Measurements from ENCODE around the gene MMS19. TPM values are rescaled to one million over a fixed set of nuclear protein-coding genes. Genes with fewer than 3 reads are reported as not detected.

Gene MMS19
- total RNA-seq, 3 donors from 2014 or later = 45.7 to 48.5 (median 47.0) TPM

- DNase-seq = no peak
- ATAC-seq = no peak
- Histone ChIP-seq H3K36me3 (ENCODE audit: low read depth) (no peaks in the 10 kb centered on the region), H3K4me1 (ENCODE audit: low read depth) (peaks cover 13% of the 10 kb centered on the region), H3K4me3 (no peak overlapping the region), H3K9me3 (no peaks in the 10 kb centered on the region)
- intact Hi-C loops (cut with DNase I, micrococcal nuclease) = no loop called here
- no peak for TF ChIP-seq CTCF (IDR thresholded peaks at IDR 0.05)
These were observed 47.4 kb downstream of the MMS19 start for GRCh38 chr10:97450828-97451227.

- intact Hi-C loops (cut with DNase I, micrococcal nuclease) = no loop called here
- peak; percentile 91 to 94 (median 91) for DNase-seq
These were observed 52.2 kb downstream of the MMS19 start, which contains the start of the genes EXOSC1 and ZDHHC16 for GRCh38 chr10:97445722-97446639. EXOSC1 (minus strand) TSS chr10:97446006; CDS start chr10:97445985, 21 bp downstream. ZDHHC16 (plus strand) TSS chr10:97446175; CDS start chr10:97451676, 5,501 bp downstream.

GRCh38 chr10:97445357-97445721 lies 52.9 kb downstream of the MMS19 start:
- intact Hi-C loops (cut with DNase I, micrococcal nuclease) = no loop called here
- DNase-seq (no peak), ATAC-seq (peak; percentile 5)
- H3K9me3 ChIP-seq = no peaks in the 10 kb centered on the region
- peak overlapping the region; percentile 54 for H3K4me3 ChIP-seq
- peaks cover 19% of the 10 kb centered on the region for H3K4me1 ChIP-seq (ENCODE audit: low read depth)
- H3K36me3 ChIP-seq (ENCODE audit: low read depth) = no peaks in the 10 kb centered on the region
- no peak for TF ChIP-seq CTCF (IDR thresholded peaks at IDR 0.05)

More at GRCh38 chr10:97445722-97446639, 52.2 kb downstream of the MMS19 start, which contains the start of the genes EXOSC1 and ZDHHC16:
- Histone ChIP-seq H3K9me3 (no peaks in the 10 kb centered on the region), H3K4me3 (peak within 1 kb of the TSS; percentile 54), H3K4me1 (ENCODE audit: low read depth) (peaks cover 19% of the 10 kb centered on the region), H3K36me3 (ENCODE audit: low read depth) (no peaks in the 10 kb centered on the region)
- ATAC-seq = peak; percentile 99
- no peak for TF ChIP-seq CTCF (IDR thresholded peaks at IDR 0.05)

- Histone ChIP-seq H3K36me3 (ENCODE audit: low read depth) (no peaks in the 10 kb centered on the region), H3K4me1 (ENCODE audit: low read depth) (peaks cover 19% of the 10 kb centered on the region), H3K4me3 (no peak overlapping the region), H3K9me3 (no peaks in the 10 kb centered on the region)
- DNase-seq (no peak), ATAC-seq (no peak)
- TF ChIP-seq CTCF (IDR thresholded peaks at IDR 0.05) = no peak
- intact Hi-C loops (cut with DNase I, micrococcal nuclease) = no loop called here
These were observed 54.0 kb downstream of the MMS19 start for GRCh38 chr10:97444212-97444611.

- intact Hi-C loops (cut with DNase I, micrococcal nuclease) = no loop called here
- TF ChIP-seq CTCF (IDR thresholded peaks at IDR 0.05) = no peak
- no peak for ATAC-seq
- Histone ChIP-seq H3K9me3 (no peaks in the 10 kb centered on the region), H3K4me3 (no peak overlapping the region), H3K36me3 (ENCODE audit: low read depth) (peaks cover 8% of the 10 kb centered on the region), H3K4me1 (ENCODE audit: low read depth) (peaks cover 15% of the 10 kb centered on the region)
- DNase-seq = no peak
These were observed 55.9 kb downstream of the MMS19 start for GRCh38 chr10:97442277-97442676.

Data from mucosa of descending colon (tissue), 3 donors.